H54 (cell line): Measurements from ENCODE around the gene KSR2.
A peak's percentile ranks its signal among the peaks of the same experiment; 100 is the strongest.
"Not testable (repeated sequence)": the region's sequence is repeated elsewhere in the genome, so short reads cannot be mapped to it uniquely, and the experiment has no call there.

Experiments
- DNase-seq: peaks from one replicate; pipeline ENCODE4 v3.0.0; 2011; ENCODE audit warnings: low spot score, mixed read lengths; ENCODE audit not compliant: insufficient read length
- FAIRE-seq: peaks from 3 replicates; lab custom pipeline; 2011; peaks lifted over from hg19 to GRCh38; lab: Jason Lieb, UNC
- POLR2A ChIP-seq: IDR thresholded peaks from 2 replicates; pipeline ENCODE4 v1.6.1; 2011; ENCODE audit warnings: low read depth, mild to moderate bottlenecking, low read length

KSR2 gene

GRCh38 chr12:117921929-117922777, 46.6 kb downstream of the KSR2 start:
- TF ChIP-seq POLR2A: no peak
- DNase-seq (no peak), FAIRE-seq (no peak)

- FAIRE-seq (no peak), DNase-seq (no peak)
- TF ChIP-seq POLR2A: no peak
Observed at GRCh38 chr12:117919479-117919878, 49.3 kb downstream of the KSR2 start.

GRCh38 chr12:117914686-117915085, 54.1 kb downstream of the KSR2 start:
- FAIRE-seq (no peak), DNase-seq (no peak)
- TF ChIP-seq POLR2A: no peak

GRCh38 chr12:117912756-117913155, 56.0 kb downstream of the KSR2 start:
- DNase-seq: no peak
- FAIRE-seq: no peak
- TF ChIP-seq POLR2A: no peak

- FAIRE-seq (no peak), DNase-seq (no peak)
- no peak for TF ChIP-seq POLR2A
Observed at GRCh38 chr12:117908411-117908810, 60.4 kb downstream of the KSR2 start.

- no peak for FAIRE-seq
- no peak for DNase-seq
- TF ChIP-seq POLR2A: no peak
Observed at GRCh38 chr12:117907108-117907689, 61.6 kb downstream of the KSR2 start.

- FAIRE-seq (no peak), DNase-seq (no peak)
- no peak for TF ChIP-seq POLR2A
Observed at GRCh38 chr12:117904051-117904450, 64.7 kb downstream of the KSR2 start.

GRCh38 chr12:117903110-117903840, 65.5 kb downstream of the KSR2 start:
- no peak for DNase-seq
- no peak for TF ChIP-seq POLR2A
- no peak for FAIRE-seq

- TF ChIP-seq POLR2A: no peak
- DNase-seq (no peak), FAIRE-seq (no peak)
Observed at GRCh38 chr12:117901631-117902030, 67.2 kb downstream of the KSR2 start.

- no peak for TF ChIP-seq POLR2A
- FAIRE-seq (peak; percentile 65), DNase-seq (peak; percentile 51)
Observed at GRCh38 chr12:117900561-117900960, 68.2 kb downstream of the KSR2 start.

GRCh38 chr12:117897372-117898161, 71.2 kb downstream of the KSR2 start:
- TF ChIP-seq POLR2A: no peak
- DNase-seq (no peak), FAIRE-seq (no peak)

- FAIRE-seq (no peak), DNase-seq (no peak)
- no peak for TF ChIP-seq POLR2A
Observed at GRCh38 chr12:117896009-117896408, 72.8 kb downstream of the KSR2 start.

- DNase-seq (no peak), FAIRE-seq (no peak)
- TF ChIP-seq POLR2A: no peak
Observed at GRCh38 chr12:117892441-117892840, 76.3 kb downstream of the KSR2 start.

- DNase-seq, FAIRE-seq: not testable (repeated sequence)
Observed at GRCh38 chr12:117891265-117891664, 77.5 kb downstream of the KSR2 start.
